Esophagus muscularis mucosa (tissue), 4 donors: ENCODE results near the gene GRK5. TPM values are rescaled to one million over a fixed set of nuclear protein-coding genes. Genes with fewer than 3 reads are reported as not detected.

Experiments
- DNase-seq: peaks from one replicate; pipeline ENCODE4 v3.0.0-alpha.2; 2017; ENCODE audit errors: extremely low spot score
- H3K27ac ChIP-seq, 4 donors: fragments of 200-600 bp; sonication (generic); replicated peaks in 1 of 4; 1 replicate in 3 of 4; 2 replicates in 1 of 4; pipeline ENCODE4 v1.5.1; 2016 to 2019; ENCODE audit warnings: mild to moderate bottlenecking in 1 of 4
- H3K27me3 ChIP-seq, 4 donors: fragments of 200-600 bp; sonication (generic); one replicate each; pipeline versions ENCODE4 v1.5.1 to v1.6.0; 2016 to 2019
- H3K36me3 ChIP-seq, 4 donors: fragments of 200-600 bp; sonication (generic); one replicate each; pipeline ENCODE4 v1.5.1; 2016 to 2019
- H3K4me1 ChIP-seq, 4 donors: fragments of 200-600 bp; sonication (generic); one replicate each; pipeline ENCODE4 v1.5.1; 2016 to 2019
- H3K4me3 ChIP-seq, 4 donors: fragments of 200-600 bp; sonication (generic); 1 replicate in 2 of 4; 2 replicates in 2 of 4; pipeline ENCODE4 v1.5.1; 2016 to 2019; ENCODE audit warnings: mild to moderate bottlenecking in 4 of 4, moderate library complexity in 1 of 4
- H3K9me3 ChIP-seq, 4 donors: fragments of 200-600 bp; sonication (generic); 1 replicate in 3 of 4; 2 replicates in 1 of 4; pipeline ENCODE4 v1.5.1; 2016 to 2019
- CTCF ChIP-seq, 3 experiments: fragments of 200-600 bp in 2 of 3; fragments of 450-650 bp in 1 of 3; sonication (generic) in 2 of 3; IDR thresholded peaks; one replicate each; pipeline ENCODE4 v1.5.1; 2017 to 2019; ENCODE audit warnings: antibody characterized with exemption in 3 of 3, mild to moderate bottlenecking in 2 of 3, moderate library complexity in 1 of 3
- EP300 ChIP-seq: sonication (generic); formaldehyde crosslinking; IDR thresholded peaks from one replicate; pipeline ENCODE4 v1.6.1; 2017; ENCODE audit warnings: antibody characterized with exemption
- POLR2A ChIP-seq: fragments of 450-650 bp; IDR thresholded peaks from one replicate; pipeline ENCODE4 v1.6.1; 2017; ENCODE audit warnings: antibody characterized with exemption, moderate library complexity, mild to moderate bottlenecking, low read depth
- POLR2AphosphoS5 ChIP-seq, 2 donors: sonication (generic); formaldehyde crosslinking; IDR thresholded peaks; one replicate each; pipeline ENCODE4 v1.6.1; 2017; ENCODE audit warnings: antibody characterized with exemption in 2 of 2
- WGBS: methylation state at CpG from one replicate; pipeline ENCODE4 v1.1.5; 2018; 5-methylcytosine and 5-hydroxymethylcytosine counted together
- intact Hi-C: fragments of 100-400 bp; cut with DNase I; formaldehyde crosslinking; loops from one replicate; pipeline ENCODE4 v1.15.1; 2023
- total RNA-seq, 4 donors: library from RNA; depleted of rRNA; stranded (reverse); fragments of >200 nt; gene quantifications; one replicate each; pipeline versions ENCODE4 v1.1.0 to v1.2.1, GENCODE V29; 2016

The GRK5 gene
- total RNA-seq, 4 donors from 2014 or later: 39.6 to 64.4 (median 50.7) TPM

GRCh38 chr10:119323085-119324016, 116.0 kb downstream of the GRK5 start:
- Histone ChIP-seq H3K36me3 (peaks cover 0 to 19% (median 12%) of the 10 kb centered on the region in 4 donors), H3K4me1 (peaks cover 14 to 53% (median 35%) of the 10 kb centered on the region in 4 donors), H3K9me3 (no peaks in the 10 kb centered on the region), H3K4me3 (no peak overlapping the region), H3K27me3 (no peaks in the 10 kb centered on the region), H3K27ac (no peak overlapping the region)
- intact Hi-C loops: no loop called here
- no peak for TF ChIP-seq POLR2A
- TF ChIP-seq EP300: no peak
- TF ChIP-seq POLR2AphosphoS5 (IDR thresholded peaks at IDR 0.05): no peak
- no peak for TF ChIP-seq CTCF (IDR thresholded peaks at IDR 0.05)
- no peak for DNase-seq
- 87% methylated on average over 14 of the region's 16 CpGs for WGBS

- Histone ChIP-seq H3K9me3 (no peaks in the 10 kb centered on the region), H3K36me3 (peaks cover 0 to 28% (median 15%) of the 10 kb centered on the region in 4 donors), H3K4me3 (no peak overlapping the region), H3K27me3 (no peaks in the 10 kb centered on the region), H3K4me1 (peaks cover 0 to 35% (median 19%) of the 10 kb centered on the region in 4 donors), H3K27ac (no peak overlapping the region)
- TF ChIP-seq POLR2AphosphoS5 (IDR thresholded peaks at IDR 0.05) (no peak), CTCF (IDR thresholded peaks at IDR 0.05) (no peak), POLR2A (no peak), EP300 (no peak)
- intact Hi-C loops: no loop called here
- no peak for DNase-seq
- 100% methylated on average over 2 of the region's 3 CpGs for WGBS
These were observed 117.8 kb downstream of the GRK5 start for GRCh38 chr10:119325131-119325530.

- intact Hi-C loops: no loop called here
- no peak overlapping the region for H3K27ac ChIP-seq
- peaks cover 0 to 32% (median 21%) of the 10 kb centered on the region in 4 donors for H3K4me1 ChIP-seq
- no peak for DNase-seq
- peaks cover 0 to 28% (median 16%) of the 10 kb centered on the region in 4 donors for H3K36me3 ChIP-seq
- 91% methylated on average over 6 of the region's 10 CpGs for WGBS
- TF ChIP-seq CTCF (IDR thresholded peaks at IDR 0.05): no peak
- TF ChIP-seq POLR2AphosphoS5 (IDR thresholded peaks at IDR 0.05): no peak
- no peak for TF ChIP-seq EP300
- TF ChIP-seq POLR2A: no peak
- no peaks in the 10 kb centered on the region for H3K27me3 ChIP-seq
- H3K4me3 ChIP-seq: no peak overlapping the region
- H3K9me3 ChIP-seq: no peaks in the 10 kb centered on the region
These were observed 118.8 kb downstream of the GRK5 start for GRCh38 chr10:119326167-119326566.

GRCh38 chr10:119327096-119327745, 119.8 kb downstream of the GRK5 start:
- intact Hi-C loops: no loop called here
- no peak for DNase-seq
- 91% methylated on average over 11 of the region's 14 CpGs for WGBS

More at GRCh38 chr10:119327096-119327745, 119.8 kb downstream of the GRK5 start:
- no peak overlapping the region for H3K4me3 ChIP-seq
- peaks cover 0 to 32% (median 18%) of the 10 kb centered on the region in 4 donors for H3K4me1 ChIP-seq
- no peak for TF ChIP-seq POLR2A
- no peak for TF ChIP-seq CTCF (IDR thresholded peaks at IDR 0.05)
- no peak for TF ChIP-seq EP300
- TF ChIP-seq POLR2AphosphoS5 (IDR thresholded peaks at IDR 0.05): no peak
- no peaks in the 10 kb centered on the region for H3K9me3 ChIP-seq
- peaks cover 0 to 28% (median 16%) of the 10 kb centered on the region in 4 donors for H3K36me3 ChIP-seq
- H3K27ac ChIP-seq: no peak overlapping the region
- H3K27me3 ChIP-seq: no peaks in the 10 kb centered on the region
